ENCODE measurements around the gene ROGDI.

The ROGDI gene

GRCh38 chr16:4788910-4789309, 13.5 kb downstream of the ROGDI start:
- ChIA-PET CTCF (interaction anchor here (0.6 kb wide), 1 partner anchor 437 kb away, joined by 5 read pairs; no protein-coding TSS in a partner anchor), POLR2A (interaction anchor here (3.3 kb wide), 1 partner anchor 13 kb away, joined by 19 read pairs; the partner anchor contains the start of gene ROGDI)
- H3K4me1 ChIP-seq (ENCODE audit: control insufficient read depth, insufficient read depth, low read length): no peaks in the 10 kb centered on the region
- H3K9me3 ChIP-seq (ENCODE audit: control insufficient read depth, insufficient read depth, low read depth, low read length): no peaks in the 10 kb centered on the region
- no peak overlapping the region for H3K4me3 ChIP-seq (ENCODE audit: low read depth, low read length)
- TF ChIP-seq ZNF792 (tag by site-specific recombination; IDR thresholded peaks at IDR 0.05): no peak
- TF ChIP-seq ZNF362 (tag by site-specific recombination; IDR thresholded peaks at IDR 0.05): no peak
- no peak for TF ChIP-seq ZBTB6 (tag by site-specific recombination; IDR thresholded peaks at IDR 0.05)
- TF ChIP-seq ZNF202 (tag by site-specific recombination; IDR thresholded peaks at IDR 0.05; ENCODE audit: borderline replicate concordance): no peak
- TF ChIP-seq RBAK (tag by site-specific recombination; IDR thresholded peaks at IDR 0.05): no peak
- TF ChIP-seq ZNF514 (tag by site-specific recombination; IDR thresholded peaks at IDR 0.05): no peak
- TF ChIP-seq ZBTB17 (tag by site-specific recombination; IDR thresholded peaks at IDR 0.05): no peak
- TF ChIP-seq ZNF121 (tag by site-specific recombination; IDR thresholded peaks at IDR 0.05): no peak
- TF ChIP-seq ZBTB10 (tag by site-specific recombination; IDR thresholded peaks at IDR 0.05): no peak
- no peaks in the 10 kb centered on the region for H3K36me3 ChIP-seq (ENCODE audit: control insufficient read depth in 2 of 2, insufficient read depth in 1 of 2, low read length in 2 of 2)
- H3K27ac ChIP-seq (ENCODE audit: extremely low read depth, low read depth, low read length): no peak overlapping the region

DNA sequence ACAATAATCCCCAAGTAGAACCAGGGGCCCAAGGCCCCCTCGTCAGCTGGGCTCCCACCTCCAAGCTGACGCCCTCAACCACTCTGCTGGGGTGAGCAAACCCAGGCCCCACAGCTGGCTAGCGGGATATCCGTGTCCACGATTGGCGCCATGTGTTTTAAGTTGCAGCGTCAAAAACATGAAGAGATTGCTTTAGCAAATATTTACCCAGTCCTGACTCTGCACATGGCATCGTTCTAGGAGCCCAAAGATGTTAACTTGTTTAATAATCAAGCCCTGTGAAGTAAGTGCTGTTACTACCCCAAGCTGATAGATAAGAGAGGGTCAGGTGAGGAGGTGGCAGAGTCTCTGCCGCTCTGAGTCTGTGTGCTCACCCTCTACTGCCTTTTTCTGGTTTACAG, 13.9 kb downstream of the ROGDI start:
- no peaks in the 10 kb centered on the region for H3K4me1 ChIP-seq (ENCODE audit: control insufficient read depth, insufficient read depth, low read length)
- POLR2A ChIA-PET: interaction anchor here (3.3 kb wide), 1 partner anchor 13 kb away, joined by 19 read pairs; the partner anchor contains the start of gene ROGDI
- H3K9me3 ChIP-seq (ENCODE audit: control insufficient read depth, insufficient read depth, low read depth, low read length): no peaks in the 10 kb centered on the region
- H3K4me3 ChIP-seq (ENCODE audit: low read depth, low read length): no peak overlapping the region
- CTCF ChIA-PET: interaction anchor here (0.6 kb wide), 1 partner anchor 437 kb away, joined by 5 read pairs; no protein-coding TSS in a partner anchor
- no peaks in the 10 kb centered on the region for H3K36me3 ChIP-seq (ENCODE audit: control insufficient read depth in 2 of 2, insufficient read depth in 1 of 2, low read length in 2 of 2)
- TF ChIP-seq ZNF341 (tag by site-specific recombination; IDR thresholded peaks at IDR 0.05; ENCODE audit: low read depth): no peak
- no peak for TF ChIP-seq ZNF843 (tag by site-specific recombination; IDR thresholded peaks at IDR 0.05)
- TF ChIP-seq GLIS1 (tag by site-specific recombination; IDR thresholded peaks at IDR 0.05): 0 out of 2 replicates have a peak, but pooled peaks have one; percentile 8
- no peak for TF ChIP-seq ZNF114 (tag by site-specific recombination; IDR thresholded peaks at IDR 0.05)
- no peak for TF ChIP-seq ZNF544 (tag by site-specific recombination; IDR thresholded peaks at IDR 0.05)
- no peak for TF ChIP-seq MEIS1 (CRISPR knock-in tag; IDR thresholded peaks at IDR 0.05; ENCODE audit: borderline replicate concordance)
- TF ChIP-seq ZBTB49 (tag by site-specific recombination; IDR thresholded peaks at IDR 0.05; ENCODE audit: low read depth): no peak
- H3K27ac ChIP-seq (ENCODE audit: extremely low read depth, low read depth, low read length): no peak overlapping the region

Measured in HEK293 (cell line).